Measurements from ENCODE around the gene SUN3. TPM values are rescaled to one million over a fixed set of nuclear protein-coding genes. Genes with fewer than 3 reads are reported as not detected.

SUN3 gene
- total RNA-seq: not detected

- Histone ChIP-seq H3K9ac (ENCODE audit: low read depth in 1 of 3, low read length in 3 of 3) (no peak within 1 kb of the TSS), H3K4me3 (ENCODE audit: low read length in 3 of 3) (no peak within 1 kb of the TSS), H3K4me1 (ENCODE audit: control insufficient read depth in 3 of 3, insufficient read depth in 3 of 3, low read length in 3 of 3) (no peaks in the 10 kb centered on the region), H3K27ac (ENCODE audit: low read depth, low read length) (no peak within 1 kb of the TSS), H3K36me3 (ENCODE audit: control insufficient read depth in 3 of 3, insufficient read depth in 3 of 3, low read length in 3 of 3) (no peaks in the 10 kb centered on the region), H3K9me3 (ENCODE audit: control insufficient read depth in 3 of 3, low read length in 3 of 3) (peaks cover 0 to 4% (median 0%) of the 10 kb centered on the region in 3 donors), H3K27me3 (ENCODE audit: control insufficient read depth in 3 of 3, insufficient read depth in 3 of 3, low read length in 3 of 3) (peaks cover 4 to 8% (median 4%) of the 10 kb centered on the region in 3 donors)
Measured at GRCh38 chr7:48028938-48029337, at the start of gene SUN3. Gene SUN3 (minus strand): TSS chr7:48029107. CDS start chr7:48028938, 169 bp downstream.

- H3K27me3 ChIP-seq (ENCODE audit: control insufficient read depth in 3 of 3, insufficient read depth in 3 of 3, low read length in 3 of 3): no peaks in the 10 kb centered on the region
- no peak overlapping the region for H3K4me3 ChIP-seq (ENCODE audit: low read length in 3 of 3)
- H3K9ac ChIP-seq (ENCODE audit: low read depth in 1 of 3, low read length in 3 of 3): no peak overlapping the region
- no peak overlapping the region for H3K27ac ChIP-seq (ENCODE audit: low read depth, low read length)
- no peaks in the 10 kb centered on the region for H3K9me3 ChIP-seq (ENCODE audit: control insufficient read depth in 3 of 3, low read length in 3 of 3)
- no peaks in the 10 kb centered on the region for H3K4me1 ChIP-seq (ENCODE audit: control insufficient read depth in 3 of 3, insufficient read depth in 3 of 3, low read length in 3 of 3)
- H3K36me3 ChIP-seq (ENCODE audit: control insufficient read depth in 3 of 3, insufficient read depth in 3 of 3, low read length in 3 of 3): no peaks in the 10 kb centered on the region
Measured at GRCh38 chr7:48078470-48078869, 49.6 kb upstream of the SUN3 start.

- no peak overlapping the region for H3K9ac ChIP-seq (ENCODE audit: low read depth in 1 of 3, low read length in 3 of 3)
Measured at GRCh38 chr7:48077423-48077822, 48.5 kb upstream of the SUN3 start.

GRCh38 chr7:48074204-48074654, 45.3 kb upstream of the SUN3 start:
- H3K9me3 ChIP-seq (ENCODE audit: control insufficient read depth in 3 of 3, low read length in 3 of 3): peaks cover 0 to 4% (median 0%) of the 10 kb centered on the region in 3 donors
- no peaks in the 10 kb centered on the region for H3K36me3 ChIP-seq (ENCODE audit: control insufficient read depth in 3 of 3, insufficient read depth in 3 of 3, low read length in 3 of 3)
- H3K4me1 ChIP-seq (ENCODE audit: control insufficient read depth in 3 of 3, insufficient read depth in 3 of 3, low read length in 3 of 3): no peaks in the 10 kb centered on the region
- H3K4me3 ChIP-seq (ENCODE audit: low read length in 3 of 3): no peak overlapping the region
- H3K27ac ChIP-seq (ENCODE audit: low read depth, low read length): no peak overlapping the region
- H3K9ac ChIP-seq (ENCODE audit: low read depth in 1 of 3, low read length in 3 of 3): no peak overlapping the region
- no peaks in the 10 kb centered on the region for H3K27me3 ChIP-seq (ENCODE audit: control insufficient read depth in 3 of 3, insufficient read depth in 3 of 3, low read length in 3 of 3)

More at GRCh38 chr7:48077423-48077822, 48.5 kb upstream of the SUN3 start:
- Histone ChIP-seq H3K27ac (ENCODE audit: low read depth, low read length) (no peak overlapping the region), H3K9me3 (ENCODE audit: control insufficient read depth in 3 of 3, low read length in 3 of 3) (no peaks in the 10 kb centered on the region), H3K27me3 (ENCODE audit: control insufficient read depth in 3 of 3, insufficient read depth in 3 of 3, low read length in 3 of 3) (no peaks in the 10 kb centered on the region), H3K36me3 (ENCODE audit: control insufficient read depth in 3 of 3, insufficient read depth in 3 of 3, low read length in 3 of 3) (no peaks in the 10 kb centered on the region), H3K4me3 (ENCODE audit: low read length in 3 of 3) (no peak overlapping the region), H3K4me1 (ENCODE audit: control insufficient read depth in 3 of 3, insufficient read depth in 3 of 3, low read length in 3 of 3) (no peaks in the 10 kb centered on the region)

- Histone ChIP-seq H3K4me1 (ENCODE audit: control insufficient read depth in 3 of 3, insufficient read depth in 3 of 3, low read length in 3 of 3) (no peaks in the 10 kb centered on the region), H3K36me3 (ENCODE audit: control insufficient read depth in 3 of 3, insufficient read depth in 3 of 3, low read length in 3 of 3) (no peaks in the 10 kb centered on the region), H3K4me3 (ENCODE audit: low read length in 3 of 3) (no peak overlapping the region)
Measured at GRCh38 chr7:48067475-48067874, 38.6 kb upstream of the SUN3 start.

GRCh38 chr7:48063985-48064384, 35.1 kb upstream of the SUN3 start:
- H3K27me3 ChIP-seq (ENCODE audit: control insufficient read depth in 3 of 3, insufficient read depth in 3 of 3, low read length in 3 of 3): no peaks in the 10 kb centered on the region

More at GRCh38 chr7:48067475-48067874, 38.6 kb upstream of the SUN3 start:
- Histone ChIP-seq H3K9me3 (ENCODE audit: control insufficient read depth in 3 of 3, low read length in 3 of 3) (peaks cover 0 to 4% (median 0%) of the 10 kb centered on the region in 3 donors), H3K9ac (ENCODE audit: low read depth in 1 of 3, low read length in 3 of 3) (no peak overlapping the region), H3K27me3 (ENCODE audit: control insufficient read depth in 3 of 3, insufficient read depth in 3 of 3, low read length in 3 of 3) (no peaks in the 10 kb centered on the region), H3K27ac (ENCODE audit: low read depth, low read length) (no peak overlapping the region)

GRCh38 chr7:48059706-48060105, 30.8 kb upstream of the SUN3 start:
- Histone ChIP-seq H3K27ac (ENCODE audit: low read depth, low read length) (no peak overlapping the region), H3K36me3 (ENCODE audit: control insufficient read depth in 3 of 3, insufficient read depth in 3 of 3, low read length in 3 of 3) (no peaks in the 10 kb centered on the region), H3K9me3 (ENCODE audit: control insufficient read depth in 3 of 3, low read length in 3 of 3) (peaks cover 0 to 2% (median 0%) of the 10 kb centered on the region in 3 donors), H3K4me3 (ENCODE audit: low read length in 3 of 3) (no peak overlapping the region), H3K9ac (ENCODE audit: low read depth in 1 of 3, low read length in 3 of 3) (no peak overlapping the region), H3K27me3 (ENCODE audit: control insufficient read depth in 3 of 3, insufficient read depth in 3 of 3, low read length in 3 of 3) (no peaks in the 10 kb centered on the region), H3K4me1 (ENCODE audit: control insufficient read depth in 3 of 3, insufficient read depth in 3 of 3, low read length in 3 of 3) (no peaks in the 10 kb centered on the region)

More at GRCh38 chr7:48063985-48064384, 35.1 kb upstream of the SUN3 start:
- no peaks in the 10 kb centered on the region for H3K9me3 ChIP-seq (ENCODE audit: control insufficient read depth in 3 of 3, low read length in 3 of 3)
- H3K36me3 ChIP-seq (ENCODE audit: control insufficient read depth in 3 of 3, insufficient read depth in 3 of 3, low read length in 3 of 3): no peaks in the 10 kb centered on the region
- H3K27ac ChIP-seq (ENCODE audit: low read depth, low read length): no peak overlapping the region
- no peak overlapping the region for H3K9ac ChIP-seq (ENCODE audit: low read depth in 1 of 3, low read length in 3 of 3)
- H3K4me3 ChIP-seq (ENCODE audit: low read length in 3 of 3): no peak overlapping the region
- H3K4me1 ChIP-seq (ENCODE audit: control insufficient read depth in 3 of 3, insufficient read depth in 3 of 3, low read length in 3 of 3): no peaks in the 10 kb centered on the region

GRCh38 chr7:48058990-48059389, 30.1 kb upstream of the SUN3 start:
- Histone ChIP-seq H3K27ac (ENCODE audit: low read depth, low read length) (no peak overlapping the region), H3K9ac (ENCODE audit: low read depth in 1 of 3, low read length in 3 of 3) (no peak overlapping the region), H3K27me3 (ENCODE audit: control insufficient read depth in 3 of 3, insufficient read depth in 3 of 3, low read length in 3 of 3) (no peaks in the 10 kb centered on the region), H3K4me1 (ENCODE audit: control insufficient read depth in 3 of 3, insufficient read depth in 3 of 3, low read length in 3 of 3) (no peaks in the 10 kb centered on the region), H3K36me3 (ENCODE audit: control insufficient read depth in 3 of 3, insufficient read depth in 3 of 3, low read length in 3 of 3) (no peaks in the 10 kb centered on the region), H3K9me3 (ENCODE audit: control insufficient read depth in 3 of 3, low read length in 3 of 3) (peaks cover 0 to 2% (median 0%) of the 10 kb centered on the region in 3 donors), H3K4me3 (ENCODE audit: low read length in 3 of 3) (no peak overlapping the region)

- H3K27me3 ChIP-seq (ENCODE audit: control insufficient read depth in 3 of 3, insufficient read depth in 3 of 3, low read length in 3 of 3): no peaks in the 10 kb centered on the region
- H3K27ac ChIP-seq (ENCODE audit: low read depth, low read length): no peak overlapping the region
- no peaks in the 10 kb centered on the region for H3K4me1 ChIP-seq (ENCODE audit: control insufficient read depth in 3 of 3, insufficient read depth in 3 of 3, low read length in 3 of 3)
- peaks cover 0 to 2% (median 0%) of the 10 kb centered on the region in 3 donors for H3K9me3 ChIP-seq (ENCODE audit: control insufficient read depth in 3 of 3, low read length in 3 of 3)
- no peak overlapping the region for H3K4me3 ChIP-seq (ENCODE audit: low read length in 3 of 3)
- H3K9ac ChIP-seq (ENCODE audit: low read depth in 1 of 3, low read length in 3 of 3): no peak overlapping the region
- no peaks in the 10 kb centered on the region for H3K36me3 ChIP-seq (ENCODE audit: control insufficient read depth in 3 of 3, insufficient read depth in 3 of 3, low read length in 3 of 3)
Measured at GRCh38 chr7:48053736-48054135, 24.8 kb upstream of the SUN3 start.

- Histone ChIP-seq H3K9me3 (ENCODE audit: control insufficient read depth in 3 of 3, low read length in 3 of 3) (peaks cover 0 to 2% (median 0%) of the 10 kb centered on the region in 3 donors), H3K27ac (ENCODE audit: low read depth, low read length) (no peak overlapping the region), H3K36me3 (ENCODE audit: control insufficient read depth in 3 of 3, insufficient read depth in 3 of 3, low read length in 3 of 3) (no peaks in the 10 kb centered on the region), H3K9ac (ENCODE audit: low read depth in 1 of 3, low read length in 3 of 3) (no peak overlapping the region), H3K27me3 (ENCODE audit: control insufficient read depth in 3 of 3, insufficient read depth in 3 of 3, low read length in 3 of 3) (peaks cover 0 to 4% (median 0%) of the 10 kb centered on the region in 3 donors), H3K4me3 (ENCODE audit: low read length in 3 of 3) (no peak overlapping the region), H3K4me1 (ENCODE audit: control insufficient read depth in 3 of 3, insufficient read depth in 3 of 3, low read length in 3 of 3) (no peaks in the 10 kb centered on the region)
Measured at GRCh38 chr7:48052748-48053147, 23.8 kb upstream of the SUN3 start.
